ENCODE results near the gene YAF2.

DNA sequence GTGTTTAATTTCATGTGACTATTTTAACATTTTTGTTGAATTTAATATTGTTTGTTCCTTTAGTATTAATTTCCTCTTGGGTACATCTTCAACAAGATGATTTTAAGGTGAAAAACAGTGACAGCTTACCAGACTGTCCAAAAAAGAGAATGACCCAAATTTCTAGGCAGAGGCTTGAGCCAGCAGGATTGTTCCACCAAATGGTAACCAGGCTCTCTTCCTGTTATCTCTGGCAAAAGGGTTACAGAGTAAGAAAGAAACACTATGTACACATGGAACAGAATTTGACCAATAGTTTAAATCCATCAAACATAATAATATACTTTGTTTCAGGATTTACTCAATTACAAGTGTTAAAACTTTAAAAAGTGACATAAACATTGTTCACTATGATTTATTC, 39.0 kb downstream of the YAF2 start:
- TF ChIP-seq, protein P1, sequence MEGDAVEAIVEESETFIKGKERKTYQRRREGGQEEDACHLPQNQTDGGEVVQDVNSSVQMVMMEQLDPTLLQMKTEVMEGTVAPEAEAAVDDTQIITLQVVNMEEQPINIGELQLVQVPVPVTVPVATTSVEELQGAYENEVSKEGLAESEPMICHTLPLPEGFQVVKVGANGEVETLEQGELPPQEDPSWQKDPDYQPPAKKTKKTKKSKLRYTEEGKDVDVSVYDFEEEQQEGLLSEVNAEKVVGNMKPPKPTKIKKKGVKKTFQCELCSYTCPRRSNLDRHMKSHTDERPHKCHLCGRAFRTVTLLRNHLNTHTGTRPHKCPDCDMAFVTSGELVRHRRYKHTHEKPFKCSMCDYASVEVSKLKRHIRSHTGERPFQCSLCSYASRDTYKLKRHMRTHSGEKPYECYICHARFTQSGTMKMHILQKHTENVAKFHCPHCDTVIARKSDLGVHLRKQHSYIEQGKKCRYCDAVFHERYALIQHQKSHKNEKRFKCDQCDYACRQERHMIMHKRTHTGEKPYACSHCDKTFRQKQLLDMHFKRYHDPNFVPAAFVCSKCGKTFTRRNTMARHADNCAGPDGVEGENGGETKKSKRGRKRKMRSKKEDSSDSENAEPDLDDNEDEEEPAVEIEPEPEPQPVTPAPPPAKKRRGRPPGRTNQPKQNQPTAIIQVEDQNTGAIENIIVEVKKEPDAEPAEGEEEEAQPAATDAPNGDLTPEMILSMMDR (IDR thresholded peaks at IDR 0.05), result no peak
- no peak for TF ChIP-seq ZFX (IDR thresholded peaks at IDR 0.05; ENCODE audit: borderline replicate concordance)
